GM19193 (cell line): ENCODE measurements around the gene NPTX1.

Source experiments
- POLR2A ChIP-seq: IDR thresholded peaks from 4 replicates; pipeline ENCODE4 v1.6.1; 2011; ENCODE audit not compliant: insufficient read depth, insufficient read length; ENCODE audit errors: extremely low read depth

NPTX1 gene

DNA sequence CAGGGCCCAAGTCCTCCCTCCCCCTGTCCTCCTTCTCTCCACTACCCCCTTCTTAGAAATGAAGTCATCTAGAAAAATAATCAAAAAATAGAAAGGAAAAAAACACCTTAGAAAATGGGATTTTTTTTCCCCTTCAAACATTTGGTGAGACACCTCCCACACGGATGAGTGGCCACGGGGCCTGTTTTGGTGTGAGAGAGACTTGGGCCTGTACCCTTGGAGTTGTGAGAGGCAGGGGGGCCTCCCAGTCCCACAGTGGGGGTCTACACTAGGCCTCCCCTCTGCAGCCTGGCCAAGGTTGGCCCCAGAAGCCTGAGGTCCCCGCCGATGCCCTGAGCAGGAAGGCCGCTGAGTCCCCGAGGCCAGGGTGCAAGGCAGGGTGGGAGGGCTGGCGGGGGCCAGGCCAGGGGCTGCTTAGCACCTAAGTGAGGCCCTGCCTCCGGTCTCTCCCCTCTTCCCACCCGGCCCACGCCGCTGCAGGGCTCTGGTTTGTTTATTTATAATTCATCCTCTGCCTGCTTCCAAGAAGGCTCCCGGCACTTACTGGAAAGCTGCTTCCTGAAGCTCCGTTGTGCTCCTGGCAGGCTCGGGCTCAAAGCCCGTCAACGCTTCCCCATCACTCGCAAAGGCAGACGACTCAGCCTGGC lies 26.4 kb downstream of the NPTX1 start:
- no peak for TF ChIP-seq POLR2A

DNA sequence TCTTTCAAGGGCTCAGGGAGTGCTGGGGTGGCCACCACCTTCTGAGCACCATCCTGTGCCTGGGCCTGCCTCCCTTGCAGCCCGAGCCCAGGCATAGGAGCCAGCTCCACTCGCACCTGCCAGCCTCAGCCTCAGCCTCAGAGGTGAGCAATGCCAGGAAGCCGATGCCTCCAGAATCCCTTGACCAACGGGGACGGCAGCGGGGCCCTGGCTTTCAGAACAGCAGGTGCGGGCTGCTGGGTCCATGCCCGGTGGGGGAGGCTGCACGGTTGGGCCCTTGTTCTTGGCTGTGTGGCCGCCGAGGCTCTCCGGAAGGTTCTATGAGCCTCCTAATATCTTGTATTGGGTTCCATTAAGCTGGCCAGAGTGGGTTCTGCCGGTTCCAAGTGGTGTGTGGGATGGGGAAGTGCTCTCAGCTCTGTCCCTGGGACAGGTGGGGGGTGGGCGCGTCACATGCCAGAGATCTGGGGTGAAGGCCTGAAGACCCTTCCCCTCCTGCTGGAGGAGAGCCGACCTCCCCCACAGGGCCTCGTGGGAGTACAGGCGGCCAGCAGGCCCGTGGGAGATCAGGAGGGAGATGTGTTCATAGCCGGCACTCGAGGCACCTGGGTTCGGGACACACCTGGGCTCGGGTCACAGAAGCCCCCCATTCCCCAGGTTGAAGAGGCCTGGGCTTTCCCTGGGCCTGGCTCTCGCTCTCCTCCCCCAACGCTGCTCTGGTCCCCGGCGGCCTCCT lies 27.0 kb downstream of the NPTX1 start:
- no peak for TF ChIP-seq POLR2A

DNA sequence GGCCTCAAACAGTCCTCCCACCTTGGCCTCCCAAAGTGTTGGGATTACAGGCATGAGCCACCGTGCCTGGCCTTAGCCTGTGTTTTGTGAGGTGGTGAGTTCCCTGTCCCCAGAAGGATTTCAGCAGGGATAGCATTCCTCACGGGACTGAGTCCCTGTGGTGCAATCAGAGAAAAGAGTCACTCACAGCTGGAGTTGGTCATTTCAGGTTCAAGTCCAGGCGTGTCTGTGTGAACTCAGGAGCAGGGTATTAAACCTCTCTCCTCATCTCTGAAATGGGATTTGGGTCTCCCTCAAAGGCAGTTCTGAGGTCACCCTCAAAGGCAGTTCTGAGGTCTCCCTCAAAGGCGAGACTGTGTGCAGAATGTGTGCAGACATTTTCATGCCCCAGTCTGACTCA lies 28.6 kb downstream of the NPTX1 start:
- TF ChIP-seq POLR2A: no peak

DNA sequence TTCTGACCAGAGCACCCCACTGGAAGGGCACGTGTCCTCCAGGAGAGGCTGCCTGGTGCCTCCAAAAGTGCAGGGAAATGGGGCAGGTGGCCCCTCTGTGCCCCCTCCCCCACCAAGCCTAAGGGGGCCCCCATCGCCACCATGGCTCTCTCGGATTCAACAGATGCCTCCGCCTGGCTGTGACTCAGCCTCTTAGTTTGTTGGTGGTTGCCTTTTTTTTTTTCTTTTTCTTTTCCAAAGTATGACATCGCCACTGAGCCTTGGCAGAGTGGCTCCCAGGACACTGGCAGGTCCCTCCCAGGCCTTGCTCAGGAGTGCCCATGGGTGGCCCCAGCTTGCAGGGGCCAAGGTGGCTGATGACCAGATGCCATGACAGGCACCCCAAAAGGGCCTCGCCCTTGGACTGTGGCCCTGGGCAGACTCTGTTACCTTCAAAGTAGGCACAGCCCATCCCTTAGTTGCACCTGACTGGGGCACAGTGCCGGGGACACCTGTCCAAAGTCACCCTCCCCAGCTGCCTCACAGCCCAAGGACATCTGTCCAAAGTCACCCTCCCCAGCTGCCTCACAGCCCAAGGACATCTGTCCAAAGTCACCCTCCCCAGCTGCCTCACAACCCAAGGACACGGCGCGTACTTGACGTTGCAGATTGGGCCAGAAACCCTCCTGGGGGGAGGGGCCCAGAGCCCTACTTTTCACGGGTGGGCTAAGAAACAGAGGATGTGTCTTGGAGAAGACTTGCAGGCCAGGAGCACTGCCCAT lies 29.6 kb downstream of the NPTX1 start:
- no peak for TF ChIP-seq POLR2A

DNA sequence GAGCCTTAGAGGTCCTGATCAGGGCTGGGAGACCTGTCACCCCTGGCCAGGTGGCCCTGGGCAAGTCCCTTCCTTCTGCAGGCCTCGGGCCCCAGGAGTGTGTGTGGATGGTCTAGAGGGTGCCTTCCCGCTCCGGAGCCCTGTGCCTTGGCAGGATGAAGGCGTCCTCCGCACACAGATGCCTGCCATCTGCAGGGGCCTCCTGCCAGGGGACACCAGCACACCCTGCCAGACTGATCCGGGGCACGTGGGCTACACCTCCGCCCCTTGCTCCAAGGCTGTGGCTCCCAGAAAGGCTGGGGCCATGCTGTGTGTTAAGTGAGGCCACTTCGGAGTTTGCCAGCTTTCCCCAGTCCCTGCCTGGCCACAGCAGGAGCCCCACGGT lies 30.7 kb downstream of the NPTX1 start:
- no peak for TF ChIP-seq POLR2A

DNA sequence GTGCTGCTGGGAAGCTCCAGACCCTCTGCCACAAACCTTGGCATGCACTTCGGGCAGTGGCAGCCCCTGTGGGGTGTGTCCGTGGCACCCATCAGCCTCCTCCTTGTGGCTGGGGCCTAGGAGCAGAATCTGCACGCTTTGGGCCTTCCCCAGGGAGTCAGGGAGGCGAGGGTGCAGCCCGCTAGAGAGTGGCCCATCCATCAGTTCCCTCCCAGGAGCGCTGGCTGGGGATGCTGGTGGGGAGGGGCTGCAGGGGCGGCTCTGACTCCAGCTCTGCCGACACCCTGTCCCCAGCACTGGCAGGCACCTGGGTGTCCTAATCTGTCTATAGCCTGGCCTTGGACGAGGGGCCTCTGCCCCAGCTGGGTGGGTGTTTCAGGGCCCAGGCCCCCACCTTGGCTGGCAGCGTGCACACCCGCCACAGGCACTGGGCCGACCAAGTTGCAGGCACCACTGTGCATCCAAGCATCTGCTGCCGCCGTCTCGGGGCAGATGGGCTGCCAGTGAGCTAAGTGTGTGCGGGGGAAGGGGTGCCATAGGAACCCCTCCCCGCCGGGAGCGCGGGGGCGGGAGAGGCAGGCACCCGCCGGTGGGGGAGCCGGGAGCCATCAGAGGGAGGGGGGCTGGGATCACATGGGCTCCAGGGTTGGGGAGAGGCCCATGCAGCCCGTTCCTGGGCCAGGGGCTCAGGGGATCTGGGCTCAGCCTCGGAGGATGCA lies 31.2 kb downstream of the NPTX1 start:
- no peak for TF ChIP-seq POLR2A

DNA sequence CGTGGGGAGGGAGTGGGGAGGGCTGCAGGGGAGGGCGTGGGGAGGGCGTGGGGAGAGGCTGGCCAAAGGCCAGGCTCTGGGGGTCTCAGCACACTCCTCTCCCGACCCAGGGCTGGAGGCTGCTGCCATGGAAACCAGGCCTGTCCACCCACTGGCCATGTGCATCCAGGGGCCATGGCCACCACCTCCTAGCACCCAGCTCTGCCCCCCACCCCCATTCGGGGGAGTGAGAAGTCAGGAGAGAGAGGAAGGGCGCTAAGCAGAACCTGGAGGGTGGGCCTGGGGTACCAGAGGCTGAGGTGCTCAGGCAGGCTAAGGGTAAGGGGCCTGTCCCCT lies 31.8 kb downstream of the NPTX1 start:
- no peak for TF ChIP-seq POLR2A

DNA sequence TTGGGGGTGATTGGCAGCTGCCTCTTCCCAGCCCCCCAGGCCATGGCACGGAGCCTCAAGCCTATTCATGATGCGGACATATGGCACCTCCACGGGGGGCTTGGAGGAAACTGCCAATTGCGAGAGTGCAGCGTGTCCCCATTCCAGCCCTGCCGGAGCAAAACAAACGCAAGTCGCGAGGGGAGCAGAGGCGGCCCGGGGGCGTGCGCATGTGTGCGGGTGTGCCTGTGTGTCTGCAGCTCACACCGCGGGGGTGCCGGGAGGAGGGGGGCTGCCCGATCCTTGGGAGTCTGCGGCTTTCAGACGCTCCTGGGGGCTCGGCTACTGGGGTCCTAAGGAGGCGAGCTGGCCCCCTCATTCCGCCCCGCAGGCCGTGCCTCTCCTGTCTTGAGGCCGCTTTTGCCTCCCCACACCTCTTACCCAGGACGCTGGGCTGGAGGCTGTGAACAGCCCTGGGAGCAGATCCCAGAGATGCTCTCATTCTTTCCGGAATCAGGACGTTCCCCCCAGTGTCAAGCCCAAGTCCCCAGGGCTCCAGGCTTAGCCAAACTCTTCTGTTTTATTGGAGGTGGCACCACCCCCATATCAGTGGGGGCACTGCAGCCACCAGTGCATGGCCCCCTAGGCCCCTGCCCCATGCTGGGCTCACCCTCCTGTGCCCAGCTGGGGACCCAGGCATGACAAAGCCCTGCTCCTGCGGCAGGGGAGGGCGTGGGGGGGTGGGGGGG lies 32.3 kb downstream of the NPTX1 start:
- no peak for TF ChIP-seq POLR2A

DNA sequence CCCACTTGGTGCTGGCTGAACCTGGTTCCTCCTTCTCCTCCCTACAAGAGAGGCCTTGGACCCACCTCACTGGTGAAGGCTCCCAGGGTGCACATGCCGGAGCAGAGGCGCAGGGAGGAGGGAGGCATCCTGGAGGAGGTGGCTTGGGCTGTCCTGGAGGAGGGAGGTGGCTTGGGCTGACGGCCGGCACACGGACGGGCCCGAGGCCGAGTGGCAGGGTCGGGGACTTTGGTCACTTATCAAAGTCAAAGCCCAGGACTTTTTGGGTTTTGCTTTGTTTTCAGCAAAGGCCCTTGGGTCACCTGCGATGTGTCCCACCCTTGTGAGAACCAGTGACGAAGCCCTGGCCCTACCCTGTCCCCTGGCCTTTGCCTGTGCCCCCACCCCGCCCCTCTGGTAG lies 32.9 kb downstream of the NPTX1 start:
- no peak for TF ChIP-seq POLR2A

DNA sequence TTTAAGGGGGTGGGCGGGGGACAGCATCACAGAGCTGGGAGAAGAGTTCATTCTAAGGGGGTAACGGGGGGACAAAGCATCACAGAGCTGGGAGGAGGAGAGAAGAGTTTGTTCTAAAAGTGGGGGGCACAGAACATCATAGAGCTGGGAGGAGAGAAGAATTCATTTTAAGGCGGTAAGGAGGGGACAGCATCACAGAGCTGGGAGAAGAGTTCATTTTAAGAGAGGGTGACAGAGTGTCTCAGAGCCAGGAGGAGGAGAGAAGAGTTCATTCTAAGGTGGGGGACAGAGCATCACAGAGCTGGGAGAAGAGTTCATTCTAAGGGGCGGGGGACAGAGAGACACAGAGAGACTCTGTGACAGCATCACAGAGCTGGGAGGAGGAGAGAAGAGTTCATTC lies 33.6 kb downstream of the NPTX1 start:
- no peak for TF ChIP-seq POLR2A

DNA sequence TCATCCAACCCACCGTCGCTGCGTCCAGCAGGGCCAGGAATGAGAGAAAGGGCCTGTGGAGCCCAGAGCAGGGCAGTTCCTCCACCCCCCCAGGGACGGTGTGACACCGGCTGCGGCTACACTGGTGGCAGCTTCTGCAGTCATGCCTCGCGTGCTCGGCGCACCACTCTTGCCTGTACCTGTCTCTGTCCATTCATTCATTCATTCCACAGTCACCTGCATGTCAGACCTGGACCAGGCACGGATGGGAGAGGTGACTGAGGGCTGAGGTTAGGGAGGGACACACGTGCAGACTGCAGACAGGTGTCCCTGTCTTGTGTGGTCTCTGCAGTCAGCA lies 34.1 kb downstream of the NPTX1 start:
- no peak for TF ChIP-seq POLR2A

DNA sequence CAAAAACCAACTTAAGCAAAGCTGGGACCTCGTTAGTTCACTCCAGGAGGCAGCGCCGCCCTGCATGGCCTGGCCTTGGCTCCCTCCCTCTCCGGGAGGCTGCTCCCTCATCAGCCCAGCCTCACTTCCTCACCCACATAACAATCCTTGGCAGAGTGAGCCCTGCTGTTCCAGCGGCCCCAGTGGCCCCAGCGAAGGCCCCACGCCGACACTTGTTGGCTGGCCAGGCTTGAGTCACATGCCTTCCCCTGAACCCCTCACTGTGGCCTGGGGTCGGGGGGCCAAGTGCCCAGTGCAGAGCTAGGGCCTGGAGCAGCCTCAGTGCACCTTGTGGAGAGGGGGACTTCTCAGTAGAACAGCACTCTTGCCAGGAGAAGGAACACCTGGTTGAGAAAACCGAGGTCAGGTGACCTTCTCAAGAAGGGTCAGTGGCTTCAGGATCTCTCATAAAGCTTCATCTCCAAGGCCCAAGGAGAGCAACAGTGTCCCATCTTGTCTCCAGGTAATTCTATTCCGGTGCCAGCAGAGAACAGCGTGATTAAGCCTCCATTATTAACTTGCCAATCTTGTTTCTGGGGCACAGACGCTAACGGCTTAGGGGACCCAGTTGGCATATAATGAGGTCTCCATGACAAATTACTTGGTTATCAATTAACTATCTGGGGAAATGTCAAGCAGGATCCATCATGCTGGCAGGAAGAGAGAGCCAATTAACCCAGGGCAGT lies 34.6 kb downstream of the NPTX1 start:
- no peak for TF ChIP-seq POLR2A

DNA sequence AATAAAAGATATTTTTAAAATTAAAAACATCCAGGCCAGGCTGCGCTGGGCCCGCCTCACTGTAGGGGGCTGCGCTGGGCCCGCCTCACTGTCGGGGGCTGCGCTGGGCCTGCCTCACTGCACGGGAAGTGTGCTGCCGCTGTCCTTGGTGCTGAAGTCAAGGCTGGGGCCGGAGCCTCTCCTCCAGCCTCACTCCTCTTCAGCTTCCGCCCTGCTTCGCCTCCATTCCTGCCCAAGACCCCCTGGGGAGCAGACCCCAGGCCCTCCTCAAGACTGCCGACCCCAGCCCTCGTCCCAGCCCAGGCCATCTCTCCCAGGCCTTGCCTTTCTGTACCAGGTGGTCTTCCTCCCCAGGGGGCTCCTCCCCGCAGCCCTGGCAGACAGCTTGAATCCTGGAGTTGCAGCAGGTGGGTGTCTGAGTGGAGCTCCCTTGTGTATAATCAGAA lies 35.3 kb downstream of the NPTX1 start:
- no peak for TF ChIP-seq POLR2A

DNA sequence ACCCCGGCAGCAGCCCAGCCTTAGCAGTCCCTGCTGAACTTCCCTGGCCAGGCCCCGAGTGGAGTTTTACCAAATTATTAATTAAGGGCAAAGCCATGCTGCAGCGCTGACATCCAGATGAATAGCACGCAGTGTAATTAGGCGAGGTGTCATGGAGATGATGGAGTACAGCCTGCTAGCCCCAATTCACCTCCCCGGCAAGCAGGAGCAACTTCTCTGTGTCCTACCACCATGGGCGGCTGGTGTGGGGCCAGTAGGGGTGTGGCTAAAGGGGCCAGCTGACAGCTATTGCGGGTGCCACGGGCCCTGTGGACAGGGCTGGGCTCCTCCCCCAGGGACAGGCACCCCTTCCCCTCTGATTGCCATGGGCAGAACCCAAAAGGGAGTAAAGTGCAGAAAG lies 36.9 kb downstream of the NPTX1 start:
- no peak for TF ChIP-seq POLR2A

DNA sequence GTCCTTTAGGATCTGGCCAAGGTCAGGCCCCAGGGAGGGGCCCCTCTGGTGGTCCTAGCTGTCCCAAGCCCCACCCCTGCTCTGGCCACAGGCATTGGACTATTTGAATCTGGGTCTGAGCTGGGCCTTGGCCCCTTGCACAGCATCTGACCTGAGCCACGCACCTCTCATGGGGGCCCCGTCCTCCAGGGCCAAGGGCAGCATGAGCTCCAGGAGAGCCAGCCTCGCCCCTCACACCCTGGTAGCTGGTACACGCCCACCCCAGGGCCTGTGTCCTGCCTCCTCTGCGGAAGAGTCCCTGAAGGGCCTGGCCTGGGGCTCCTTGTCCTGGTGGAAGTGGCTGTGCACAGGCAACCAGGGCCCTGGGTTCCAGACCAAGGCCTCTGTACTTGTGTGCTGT lies 37.6 kb downstream of the NPTX1 start:
- TF ChIP-seq POLR2A: no peak

DNA sequence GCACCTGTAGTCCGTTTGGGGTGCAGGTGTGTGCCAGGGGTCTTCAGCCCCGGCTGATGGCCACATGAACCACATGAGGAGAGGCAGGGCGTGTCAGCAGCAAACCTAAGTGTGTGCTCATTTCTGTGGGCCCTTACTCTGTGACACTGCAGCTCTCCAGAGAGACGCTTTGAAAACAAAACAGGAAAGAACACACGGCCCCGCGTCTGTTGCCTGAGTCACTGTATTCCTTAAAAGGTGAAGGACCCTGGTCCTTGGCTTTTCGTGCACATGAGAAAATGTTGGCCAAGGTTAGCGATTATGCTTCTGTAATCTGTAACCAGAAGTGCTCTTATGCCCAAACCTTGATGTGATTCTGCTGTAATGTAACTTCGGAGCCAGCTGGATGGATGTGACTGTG lies 38.9 kb downstream of the NPTX1 start:
- TF ChIP-seq POLR2A: no peak
